COR-L47 (cell line): ENCODE data around the gene RPP25L.
"Not testable (repeated sequence)": the region's sequence is repeated elsewhere in the genome, so short reads cannot be mapped to it uniquely, and the experiment has no call there.

Experiments
- DNase-seq: peaks from one replicate; lab custom pipeline; 2025; lab: John Stamatoyannopoulos, UW

Gene RPP25L, protein sequence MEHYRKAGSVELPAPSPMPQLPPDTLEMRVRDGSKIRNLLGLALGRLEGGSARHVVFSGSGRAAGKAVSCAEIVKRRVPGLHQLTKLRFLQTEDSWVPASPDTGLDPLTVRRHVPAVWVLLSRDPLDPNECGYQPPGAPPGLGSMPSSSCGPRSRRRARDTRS

DNA sequence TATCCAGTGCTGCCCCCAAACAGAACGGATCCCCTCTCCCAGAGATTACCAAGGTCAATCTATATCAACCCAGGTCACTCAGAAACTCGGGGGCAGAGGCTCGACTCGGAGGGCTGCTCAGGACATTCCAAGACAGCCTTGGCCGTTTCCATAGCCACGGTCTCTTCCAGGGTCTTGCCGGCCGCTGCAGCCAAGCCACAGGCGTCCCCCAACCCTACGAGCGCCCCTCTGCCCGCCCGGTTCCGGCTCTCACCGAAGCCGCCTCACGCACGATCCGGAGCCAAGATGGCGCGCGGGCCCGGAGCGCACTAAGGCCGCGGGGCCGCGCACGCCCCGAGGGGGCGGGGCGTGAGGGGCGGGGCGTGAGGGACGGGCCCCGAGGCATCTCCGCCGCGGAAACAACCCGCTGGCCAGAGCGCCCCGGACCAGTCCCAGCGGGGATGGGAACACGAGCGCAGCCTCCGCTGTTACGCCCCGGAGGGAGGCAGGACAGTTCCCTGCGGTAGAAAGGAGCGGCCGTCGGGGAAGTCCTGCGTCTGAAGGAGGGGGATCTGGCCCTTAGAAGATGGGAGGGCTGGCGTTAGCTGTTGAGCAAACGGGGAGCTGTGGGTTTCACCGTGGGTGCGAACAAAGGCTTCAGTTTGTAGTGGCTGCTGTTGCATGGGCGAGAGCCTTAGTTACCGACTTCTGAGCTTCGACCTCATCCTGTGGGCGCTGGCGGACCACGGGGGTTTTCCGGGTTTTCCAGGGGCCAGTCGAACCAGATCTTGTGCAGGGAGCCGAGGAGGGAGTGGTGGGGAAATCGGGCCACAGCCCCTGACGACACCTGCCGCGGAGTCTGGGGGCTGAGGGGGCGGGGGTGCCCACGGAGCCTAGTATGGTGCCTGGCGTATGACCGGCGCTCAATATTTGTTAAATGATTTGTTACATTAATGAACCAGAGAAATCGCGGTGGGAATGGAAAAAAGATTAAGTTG lies at the start of gene RPP25L:
RPP25L (minus strand) TSS at position 287 of the 977 bp plus-strand sequence. CDS start 801 bp downstream, outside the sequence.
- DNase-seq: peak; percentile 82

DNA sequence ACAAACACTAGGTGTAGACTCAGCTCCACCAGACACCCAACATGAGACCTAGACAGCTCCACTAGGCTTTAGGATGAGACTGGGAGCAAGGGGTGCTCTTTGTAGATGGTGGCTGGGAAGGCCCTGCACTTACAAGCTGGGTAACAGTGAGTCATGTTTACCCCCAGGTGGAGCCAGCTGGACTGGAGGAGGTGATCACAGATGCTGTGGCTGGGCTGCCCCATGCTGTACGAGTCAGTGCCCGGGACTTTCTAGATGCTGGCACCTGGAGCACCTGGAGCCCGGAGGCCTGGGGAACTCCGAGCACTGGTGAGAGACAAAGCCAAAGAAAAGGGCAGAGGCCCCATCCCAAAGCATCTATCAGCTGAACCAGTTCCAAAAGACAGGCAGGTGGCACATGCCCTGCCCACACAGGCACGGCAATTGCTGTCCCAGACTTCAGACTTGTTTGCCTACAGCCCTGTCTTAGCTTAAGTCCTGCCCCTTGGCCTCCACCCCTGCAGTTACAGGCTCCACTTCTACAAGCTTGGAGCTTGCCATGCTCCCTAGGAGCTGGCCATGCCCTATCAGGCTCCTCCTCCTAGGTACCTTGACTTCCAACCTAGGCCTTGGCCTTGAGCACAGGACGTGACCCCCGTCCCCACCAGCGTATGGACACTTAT lies 47.8 kb upstream of the RPP25L start:
- DNase-seq: no peak

DNA sequence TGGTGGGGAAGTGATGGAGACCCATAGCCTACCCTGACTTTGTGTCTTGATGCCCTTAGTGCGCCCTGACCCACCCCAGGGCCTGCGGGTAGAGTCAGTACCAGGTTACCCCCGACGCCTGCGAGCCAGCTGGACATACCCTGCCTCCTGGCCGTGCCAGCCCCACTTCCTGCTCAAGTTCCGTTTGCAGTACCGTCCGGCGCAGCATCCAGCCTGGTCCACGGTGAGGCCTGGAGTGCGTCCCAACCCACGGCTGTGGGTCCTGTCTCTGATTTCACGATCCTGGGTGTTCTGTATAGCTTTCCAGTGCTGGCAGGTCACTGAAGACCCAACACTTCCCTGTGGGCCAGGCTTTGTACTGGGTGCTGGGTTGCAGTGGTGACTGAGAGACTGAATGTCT lies 46.6 kb upstream of the RPP25L start:
- DNase-seq: no peak

DNA sequence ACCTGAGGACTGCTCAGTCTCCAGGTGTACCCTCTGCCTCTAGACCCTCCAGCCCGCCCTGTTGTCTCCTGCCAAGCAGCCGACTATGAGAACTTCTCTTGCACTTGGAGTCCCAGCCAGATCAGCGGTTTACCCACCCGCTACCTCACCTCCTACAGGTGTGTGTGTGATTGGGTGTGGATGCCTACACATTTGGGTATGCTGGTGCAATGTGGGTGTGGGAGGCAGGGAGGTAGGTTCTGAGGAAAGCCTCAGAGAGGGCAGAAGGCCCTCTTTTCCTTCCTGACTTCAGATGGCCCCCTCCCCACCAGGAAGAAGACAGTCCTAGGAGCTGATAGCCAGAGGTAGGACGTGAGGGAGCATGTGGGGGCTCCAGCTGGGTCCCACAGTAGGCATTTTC lies 45.1 kb upstream of the RPP25L start:
- DNase-seq: no peak

DNA sequence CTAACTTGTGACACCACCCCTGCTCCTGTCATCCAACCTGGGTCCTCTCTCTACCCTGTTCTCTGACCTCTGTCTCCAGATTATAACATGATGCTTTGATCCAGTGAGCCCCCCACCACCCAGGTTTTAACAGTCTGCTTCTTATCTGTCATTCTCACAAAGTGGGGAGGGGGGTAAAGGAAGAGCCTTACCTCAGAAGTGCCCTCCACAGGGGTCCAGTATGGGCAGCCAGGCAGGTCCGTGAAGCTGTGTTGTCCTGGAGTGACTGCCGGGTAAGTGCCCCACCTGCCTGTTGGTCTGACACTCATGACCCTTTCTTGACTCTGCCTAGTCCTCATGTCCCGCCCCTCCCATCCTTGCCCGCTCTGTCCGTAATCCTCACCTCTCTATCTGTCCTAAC lies 43.5 kb upstream of the RPP25L start:
- no peak for DNase-seq

DNA sequence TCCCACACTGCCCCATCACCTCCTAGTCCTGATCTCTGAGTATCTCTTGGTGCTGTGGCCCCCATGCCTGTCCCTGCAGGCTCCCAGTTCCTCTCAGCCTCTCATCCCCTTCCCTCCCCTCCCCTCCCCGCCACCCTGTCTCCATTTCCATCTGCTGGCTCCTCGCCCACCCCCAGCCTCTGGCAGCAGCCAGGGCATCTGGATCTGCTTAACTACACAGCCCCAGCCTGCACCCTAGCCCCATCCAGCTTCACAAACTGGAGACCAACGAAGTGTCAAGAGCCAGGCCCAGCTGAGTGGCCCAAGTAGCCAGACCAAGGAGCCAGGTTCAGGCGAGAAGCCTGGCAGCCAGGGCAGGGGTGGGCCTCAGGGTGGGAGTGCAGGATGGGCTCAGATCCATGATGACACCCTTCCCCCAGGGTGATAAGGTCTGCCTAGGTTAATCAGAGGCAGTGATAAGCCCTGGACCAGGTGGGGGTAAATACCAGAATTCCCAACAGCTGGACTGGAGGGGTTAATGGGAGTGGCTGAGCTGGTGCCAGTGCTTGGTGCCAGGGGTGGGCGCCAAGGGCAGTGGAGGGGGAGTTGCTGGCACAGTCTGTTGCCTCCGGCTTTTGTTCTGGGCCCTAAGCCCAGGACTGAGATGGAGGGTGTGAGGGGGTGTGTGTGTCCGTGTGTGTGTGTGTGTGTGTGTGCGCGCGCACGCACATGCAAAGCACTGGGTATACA lies 42.6 kb upstream of the RPP25L start:
- DNase-seq: peak; percentile 21

DNA sequence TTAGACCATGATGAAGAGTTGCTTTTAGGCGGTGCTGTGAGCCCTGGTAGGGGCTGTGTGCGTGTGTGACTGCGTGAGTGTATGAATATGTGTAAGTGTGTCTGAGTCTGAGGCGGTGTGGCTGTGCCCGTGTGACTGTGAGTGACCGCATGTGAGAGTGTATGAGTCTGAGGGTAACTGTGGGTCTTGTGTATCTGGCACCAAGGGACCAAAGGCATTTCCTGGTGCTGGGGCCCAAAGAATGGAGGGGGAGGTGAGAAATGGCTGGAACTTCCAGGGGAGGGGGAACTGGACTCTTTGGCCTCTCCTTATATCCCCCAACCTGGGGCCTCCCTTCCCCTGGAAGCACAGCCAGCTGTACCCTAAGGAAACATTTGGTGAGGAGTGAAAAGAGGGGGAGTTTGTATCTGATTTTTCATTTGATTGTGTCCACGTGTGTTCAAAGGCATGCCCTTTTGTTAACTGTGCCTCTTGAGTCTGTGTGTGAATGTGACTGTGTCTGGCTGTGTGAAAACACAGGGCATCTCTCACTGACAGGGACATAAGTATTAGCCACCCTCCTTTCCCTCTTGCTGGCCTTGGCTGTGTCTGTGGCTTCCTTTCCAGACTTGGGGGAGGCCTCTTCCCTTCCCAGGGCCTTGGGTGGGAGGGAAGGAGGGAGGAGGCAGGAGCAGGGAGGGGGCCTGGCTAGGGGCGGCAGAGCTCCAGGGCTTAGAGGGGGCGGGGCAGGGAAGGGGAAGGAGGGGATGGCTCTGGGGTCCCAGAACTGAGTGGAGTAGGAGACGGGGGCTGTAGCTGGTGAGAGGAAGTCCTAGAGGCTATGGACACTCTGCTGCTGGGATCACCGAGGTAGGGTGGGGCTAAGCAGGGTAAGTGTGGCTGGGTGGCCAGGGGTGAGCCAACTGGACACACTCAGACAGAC lies 41.5 kb upstream of the RPP25L start:
- no peak for DNase-seq

DNA sequence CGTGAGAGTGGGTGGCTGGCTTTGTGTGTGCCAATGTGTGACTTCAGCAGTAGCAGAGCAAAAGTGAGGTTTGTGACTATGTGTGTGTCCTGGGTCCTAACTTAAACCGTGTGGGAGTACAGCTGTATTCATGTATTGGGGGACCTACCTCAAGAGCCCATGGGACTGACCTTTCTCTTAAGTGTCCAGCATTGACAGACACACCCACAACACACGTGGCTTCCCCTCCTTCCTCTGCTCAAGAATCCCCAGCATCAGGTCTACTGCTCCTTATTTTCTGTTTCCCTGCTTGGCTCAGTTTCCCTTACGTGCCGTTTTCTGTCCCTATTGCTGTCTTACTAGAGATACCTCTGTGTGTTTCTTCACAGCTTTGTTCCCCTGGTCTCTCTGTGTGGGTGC lies 40.7 kb upstream of the RPP25L start:
- DNase-seq: no peak

DNA sequence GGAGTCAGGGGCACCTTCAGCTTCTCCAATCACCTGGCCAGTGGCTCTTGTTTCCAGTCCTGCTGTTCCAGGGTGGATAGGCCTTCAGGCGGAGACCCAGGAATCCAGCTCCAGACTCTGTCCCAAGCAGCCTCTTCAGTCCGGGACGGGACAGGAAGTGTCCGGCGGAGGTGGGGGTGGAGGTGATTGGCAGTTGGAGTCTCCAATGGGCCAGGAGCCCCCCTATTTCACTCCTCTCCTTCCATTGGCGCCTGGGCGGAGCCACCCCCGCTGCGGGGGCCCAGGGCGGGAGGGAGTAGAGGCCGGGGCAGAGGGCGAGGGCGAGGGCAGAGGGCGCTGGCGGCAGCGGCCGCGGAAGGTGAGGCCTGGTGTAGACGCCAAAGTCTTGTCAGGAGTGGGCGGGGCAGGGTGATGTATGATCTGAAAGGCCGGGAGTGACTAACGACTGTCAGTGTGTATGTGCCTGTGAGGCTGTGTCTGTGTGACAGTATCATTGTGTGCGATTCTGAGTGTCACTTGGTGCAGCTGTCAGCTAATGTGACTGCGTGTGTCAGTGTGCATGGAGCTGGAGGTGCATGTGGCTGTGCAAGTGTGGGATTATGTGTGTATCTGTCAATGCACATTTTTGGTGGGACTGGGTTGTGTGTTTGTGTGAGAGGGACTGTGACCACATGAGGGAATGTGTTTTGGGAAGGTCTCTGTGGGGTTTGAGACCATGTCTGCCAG lies 40.1 kb upstream of the RPP25L start, which contains the start of gene IL11RA:
IL11RA (plus strand) TSS at position 310 of the 726 bp plus-strand sequence. CDS start 3,033 bp downstream, outside the sequence.
- DNase-seq: no peak

DNA sequence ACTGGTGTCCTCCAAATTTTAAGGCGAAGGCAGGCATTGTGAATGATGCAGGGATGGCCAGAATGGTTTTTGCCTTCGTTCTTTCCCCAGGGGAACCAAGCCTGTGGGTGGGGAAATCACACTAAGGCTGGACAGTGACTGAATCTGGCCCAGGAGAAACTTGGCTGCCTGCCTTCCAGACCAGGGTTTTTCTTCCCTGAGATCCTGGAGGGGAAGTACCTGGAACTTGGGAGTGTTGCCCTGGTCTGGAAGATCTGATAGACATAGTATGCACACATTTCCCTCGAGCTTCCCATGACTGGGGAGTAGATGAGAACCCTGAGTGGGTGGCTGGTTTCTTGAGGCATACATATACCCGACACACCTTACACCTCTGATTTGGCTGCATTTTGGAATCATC lies 39.4 kb upstream of the RPP25L start:
- DNase-seq: no peak

DNA sequence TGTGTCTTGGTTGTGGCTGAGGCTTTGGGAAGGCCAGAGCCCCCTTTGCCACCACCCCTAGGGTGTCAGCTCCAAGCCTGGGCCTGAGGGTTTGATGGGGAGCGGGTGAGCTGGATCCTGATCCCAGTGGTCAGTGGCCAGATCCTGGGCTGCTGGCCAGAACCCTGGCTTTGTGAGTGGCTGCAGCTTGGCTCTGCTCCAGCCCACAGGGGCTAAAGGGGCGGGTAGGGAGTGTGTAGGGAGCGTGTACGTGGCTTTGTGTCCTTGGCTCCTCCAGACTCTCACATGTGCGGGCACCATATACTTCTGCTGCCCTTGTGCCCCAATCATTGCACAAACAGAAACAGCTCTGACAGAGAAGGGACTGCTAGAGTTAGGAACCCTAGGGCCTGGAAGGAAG lies 38.9 kb upstream of the RPP25L start:
- DNase-seq: no peak

DNA sequence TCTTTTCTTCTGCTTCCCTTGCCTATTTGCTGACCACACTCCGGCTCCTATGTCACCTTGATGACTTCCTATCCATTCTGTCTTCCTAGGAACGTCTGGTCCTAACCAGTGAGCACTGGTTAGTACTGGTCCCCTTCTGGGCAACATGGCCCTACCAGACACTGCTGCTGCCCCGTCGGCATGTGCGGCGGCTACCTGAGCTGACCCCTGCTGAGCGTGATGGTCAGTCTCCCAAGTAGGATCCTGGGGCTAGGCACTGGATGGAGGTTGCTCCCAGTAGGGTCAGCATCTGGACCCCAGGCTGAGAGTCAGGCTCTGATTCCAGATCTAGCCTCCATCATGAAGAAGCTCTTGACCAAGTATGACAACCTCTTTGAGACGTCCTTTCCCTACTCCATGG lies 36.8 kb upstream of the RPP25L start:
- DNase-seq: no peak

DNA sequence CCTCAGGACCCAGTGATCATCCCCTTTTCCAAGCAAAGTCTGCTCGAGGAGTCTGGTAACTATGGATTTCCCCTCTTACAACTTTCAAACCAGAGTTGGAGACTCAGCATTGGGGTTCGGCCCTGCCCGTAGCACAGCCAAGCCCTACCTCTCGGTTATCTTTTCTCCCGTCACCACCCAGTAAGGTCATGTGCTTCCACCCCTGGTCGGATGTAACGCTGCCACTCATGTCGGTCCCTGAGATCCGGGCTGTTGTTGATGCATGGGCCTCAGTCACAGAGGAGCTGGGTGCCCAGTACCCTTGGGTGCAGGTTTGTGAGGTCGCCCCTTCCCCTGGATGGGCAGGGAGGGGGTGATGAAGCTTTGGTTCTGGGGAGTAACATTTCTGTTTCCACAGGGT lies 35.8 kb upstream of the RPP25L start:
- no peak for DNase-seq

DNA sequence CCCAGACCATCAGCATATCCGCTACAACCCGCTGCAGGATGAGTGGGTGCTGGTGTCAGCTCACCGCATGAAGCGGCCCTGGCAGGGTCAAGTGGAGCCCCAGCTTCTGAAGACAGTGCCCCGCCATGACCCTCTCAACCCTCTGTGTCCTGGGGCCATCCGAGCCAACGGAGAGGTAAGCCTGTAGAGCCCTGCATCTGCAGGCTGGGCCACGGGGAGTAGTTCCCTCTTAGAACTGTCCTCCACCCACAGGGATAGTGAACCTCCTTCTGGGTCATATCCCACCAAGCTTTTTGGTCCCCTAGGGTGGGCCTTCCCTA lies 35.1 kb upstream of the RPP25L start:
- no peak for DNase-seq

DNA sequence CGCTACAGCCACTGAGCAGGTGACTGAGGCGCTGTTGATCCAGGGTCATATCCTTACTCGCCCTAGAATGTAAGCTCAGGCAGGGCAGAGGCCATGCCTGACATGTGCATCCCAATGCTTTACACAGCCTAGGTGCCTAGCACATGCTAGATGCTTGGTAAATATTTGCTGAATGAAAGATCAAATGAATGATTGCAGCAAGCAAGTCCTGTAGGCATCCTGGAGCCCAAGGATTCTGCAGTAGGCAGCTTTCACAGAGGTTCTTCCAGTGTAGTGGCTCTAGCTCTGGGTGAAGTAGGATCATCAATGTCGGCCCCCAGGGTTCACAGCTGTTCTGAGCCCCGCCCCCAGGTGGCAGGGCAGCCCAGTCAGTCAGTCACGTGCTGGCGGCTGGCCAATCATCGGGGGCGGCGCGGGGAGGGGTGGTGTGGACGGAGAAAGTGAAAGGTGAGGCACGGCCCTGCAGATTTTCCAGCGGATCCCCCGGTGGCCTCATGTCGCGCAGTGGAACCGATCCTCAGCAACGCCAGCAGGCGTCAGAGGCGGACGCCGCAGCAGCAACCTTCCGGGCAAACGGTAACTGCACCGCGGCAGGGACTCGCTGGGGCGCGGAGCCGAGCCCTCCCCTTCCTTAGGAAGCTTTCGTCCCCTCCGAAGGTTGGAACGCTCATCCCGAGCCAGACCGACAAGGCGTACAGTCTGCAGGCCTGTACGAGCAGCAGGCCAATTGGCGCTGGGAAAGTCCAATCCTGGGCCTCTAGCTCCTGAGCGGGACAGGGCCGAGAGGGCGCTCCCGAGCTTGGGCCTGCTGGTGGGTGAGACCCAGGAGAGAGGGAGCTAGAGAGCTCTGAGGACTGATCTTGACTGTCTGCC lies 34.5 kb upstream of the RPP25L start, which contains the start of gene GALT:
GALT (plus strand) TSS at position 465 of the 873 bp plus-strand sequence; CDS start at position 495, 30 bp downstream.
- DNase-seq: peak; percentile 90

DNA sequence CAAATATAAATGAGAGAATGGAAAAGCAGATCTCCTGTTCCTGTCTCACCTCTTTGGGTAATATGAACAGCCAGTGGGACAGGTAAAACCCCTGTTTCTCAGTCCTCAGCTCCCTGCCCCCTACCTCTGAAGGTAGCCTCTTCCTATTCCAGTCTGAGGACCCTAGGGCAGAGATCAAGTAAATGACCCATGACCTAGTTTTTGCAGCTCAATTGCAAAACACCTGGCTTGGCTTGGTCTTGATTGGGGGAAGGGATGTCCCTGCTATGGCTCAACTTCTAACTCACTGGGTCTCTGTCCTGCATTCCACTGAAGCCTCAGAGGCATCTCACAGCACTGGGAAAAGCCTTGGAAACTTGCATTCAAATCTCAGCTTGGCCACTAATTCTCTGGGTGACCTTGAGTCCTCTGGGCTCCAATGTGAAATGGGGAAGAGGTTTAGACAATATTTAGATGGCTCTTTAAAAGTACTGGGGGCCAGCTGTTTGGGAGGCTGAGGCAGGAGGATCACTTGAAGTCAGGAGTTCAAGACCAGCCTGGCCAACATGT lies 32.9 kb upstream of the RPP25L start:
- no peak for DNase-seq

DNA sequence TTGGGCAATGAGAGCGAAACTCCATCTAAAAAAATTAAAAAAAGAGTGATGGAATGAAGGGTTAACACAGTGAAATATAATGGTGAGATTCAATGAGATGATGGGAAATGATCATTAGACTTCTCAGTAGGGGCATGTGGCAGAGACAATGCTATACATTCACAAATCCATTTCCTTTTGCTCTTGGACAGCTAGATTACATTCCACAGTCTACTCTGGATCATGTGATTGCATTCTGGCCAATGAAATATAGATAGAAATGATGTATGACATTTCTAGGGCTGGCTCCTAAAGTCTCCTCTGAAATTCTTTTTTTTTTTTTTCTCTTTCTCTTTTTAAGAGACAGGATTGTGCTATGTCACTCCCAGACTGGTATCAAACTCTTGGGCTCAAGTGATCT lies 30.8 kb upstream of the RPP25L start:
- no peak for DNase-seq

DNA sequence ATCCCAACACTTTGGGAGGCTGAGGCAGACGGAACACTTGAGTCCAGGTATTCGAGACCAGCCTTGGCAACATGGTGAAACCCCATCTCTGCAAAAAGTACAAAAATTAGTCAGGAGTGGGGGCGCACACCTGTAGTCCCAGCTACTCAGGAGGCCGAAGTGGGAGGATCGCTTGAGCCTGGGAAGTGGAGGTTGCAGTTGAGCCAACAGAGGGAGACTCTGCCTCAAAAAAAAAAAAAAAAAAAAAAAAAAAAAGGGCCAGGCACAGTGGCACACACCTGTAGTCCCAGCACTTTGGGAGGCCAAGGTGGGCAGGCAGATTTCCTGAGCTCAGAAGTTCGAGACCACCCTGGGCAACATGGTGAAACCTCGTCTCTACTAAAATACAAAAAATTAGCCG lies 27.4 kb upstream of the RPP25L start:
- not testable (repeated sequence) for DNase-seq

DNA sequence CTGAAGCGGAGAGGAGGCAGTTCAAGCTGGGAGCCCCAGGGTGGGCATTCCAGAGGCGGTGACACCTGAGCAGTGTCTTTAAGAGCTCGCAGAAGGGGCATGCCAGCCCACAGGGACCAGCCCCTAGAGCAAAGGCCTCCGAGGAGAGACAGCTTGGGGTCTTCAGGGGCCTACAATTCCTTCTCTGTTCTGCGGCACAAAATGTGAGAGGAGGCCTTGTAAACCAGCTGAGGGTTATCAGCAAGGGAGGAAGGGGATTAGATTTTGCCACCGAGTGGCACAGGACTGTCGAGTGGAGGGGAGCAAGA lies 26.2 kb upstream of the RPP25L start:
- no peak for DNase-seq
